ENCODE measurements around the gene TAB2. TPM values are rescaled to one million over a fixed set of nuclear protein-coding genes. Genes with fewer than 3 reads are reported as not detected.

TAB2 gene
- total and polyA plus RNA-seq, 2 of the 8 experiments (the other 6 are each of a cell fraction or from before 2014, with no cell fraction given), result 40.4 to 63.0 TPM

GRCh38 chr6:149368065-149368464, 50.6 kb downstream of the TAB2 start (continued):
- TF ChIP-seq RNF2 (IDR thresholded peaks at IDR 0.05; ENCODE audit: borderline replicate concordance, low read depth, low read length, missing control alignments, poor library complexity, severe bottlenecking) (no peak), POLR2A (IDR thresholded peaks at IDR 0.05; ENCODE audit: control extremely low read depth in 1 of 2, low read depth in 2 of 2, low read length in 2 of 2) (no peak), ATF3 (IDR thresholded peaks at IDR 0.05; ENCODE audit: insufficient read depth, low read depth, low read length) (no peak), POLR2AphosphoS5 (IDR thresholded peaks at IDR 0.05; ENCODE audit: low read depth, low read length) (no peak), MAFK (IDR thresholded peaks at IDR 0.05; ENCODE audit: low read depth, low read length) (no peak), BRCA1 (IDR thresholded peaks at IDR 0.05; ENCODE audit: low read depth, low read length) (no peak), POU5F1 (IDR thresholded peaks at IDR 0.05; ENCODE audit: low read depth, low read length) (no peak)
